Neural cell (in vitro differentiated cells): Measurements from ENCODE around the gene WDFY3. TPM values are rescaled to one million over a fixed set of nuclear protein-coding genes. Genes with fewer than 3 reads are reported as not detected.

Experiments used
- H2AFZ ChIP-seq: fragments of 200-600, 300-800 bp; sonication (generic), shearing (Covaris generic); 2 replicates; pipeline ENCODE4 v1.6.0; 2014; ENCODE audit warnings: low read depth, mild to moderate bottlenecking, antibody characterized with exemption, low read length, moderate library complexity
- H3F3A ChIP-seq: fragments of 200-600 bp; shearing (Covaris generic); 2 replicates; pipeline ENCODE4 v1.6.1; 2016; ENCODE audit warnings: mild to moderate bottlenecking, moderate library complexity, mixed read lengths, antibody characterized with exemption, low read length; ENCODE audit not compliant: insufficient read depth, poor library complexity, severe bottlenecking
- H3K27ac ChIP-seq: fragments of 200-600, 300-800 bp; sonication (generic), shearing (Covaris generic); 2 replicates; pipeline ENCODE4 v1.5.1; 2014; ENCODE audit warnings: mild to moderate bottlenecking, low read length, moderate library complexity
- H3K27me3 ChIP-seq: fragments of 300-800, 200-600 bp; sonication (generic), shearing (Covaris generic); 2 replicates; pipeline ENCODE4 v1.6.0; 2014; ENCODE audit warnings: mild to moderate bottlenecking, low read depth, low read length, moderate library complexity; ENCODE audit not compliant: insufficient read depth
- H3K36me3 ChIP-seq: fragments of 300-800, 200-600 bp; sonication (generic), shearing (Covaris generic); 2 replicates; pipeline ENCODE4 v1.5.1; 2014; ENCODE audit warnings: mild to moderate bottlenecking, antibody characterized with exemption, low read length, moderate library complexity; ENCODE audit not compliant: insufficient read depth
- H3K4me2 ChIP-seq: fragments of 300-800, 200-600 bp; sonication (generic), shearing (Covaris generic); 2 replicates; pipeline ENCODE4 v1.6.0; 2014; ENCODE audit warnings: mild to moderate bottlenecking, low read length
- H3K4me3 ChIP-seq: fragments of 300-800, 200-600 bp; sonication (generic), shearing (Covaris generic); 2 replicates; pipeline ENCODE4 v1.5.1; 2014; ENCODE audit warnings: mild to moderate bottlenecking, low read length, moderate library complexity
- H3K79me2 ChIP-seq: fragments of 200-600 bp; shearing (Covaris generic); replicated peaks from 2 replicates; pipeline ENCODE4 v1.6.0; 2014; ENCODE audit warnings: mild to moderate bottlenecking, low read length, moderate library complexity; ENCODE audit not compliant: insufficient read depth
- H3K9ac ChIP-seq: fragments of 300-800, 200-600 bp; sonication (generic), shearing (Covaris generic); 2 replicates; pipeline ENCODE4 v1.6.1; 2016; ENCODE audit warnings: mild to moderate bottlenecking, low read length, mixed read lengths
- H3K9me2 ChIP-seq: fragments of 200-600 bp; shearing (Covaris generic); 2 replicates; pipeline ENCODE4 v1.6.1; 2016; ENCODE audit warnings: mild to moderate bottlenecking, low read length, mixed read lengths; ENCODE audit not compliant: insufficient read depth
- H3K9me3 ChIP-seq: fragments of 200-600, 300-800 bp; sonication (generic), shearing (Covaris generic); 2 replicates; pipeline ENCODE4 v1.6.1; 2016; ENCODE audit warnings: mild to moderate bottlenecking, mixed run types, low read length, moderate library complexity, mixed read lengths
- H4K20me1 ChIP-seq: fragments of 200-600 bp; shearing (Covaris generic); 2 replicates; pipeline ENCODE4 v1.6.1; 2016; ENCODE audit warnings: mild to moderate bottlenecking, mixed run types; ENCODE audit not compliant: insufficient read depth
- CTCF ChIP-seq: fragments of 450-650 bp; IDR thresholded peaks from 2 replicates; pipeline ENCODE4 v1.5.1; 2014; ENCODE audit warnings: antibody characterized with exemption, mild to moderate bottlenecking, moderate library complexity; ENCODE audit not compliant: poor library complexity, severe bottlenecking
- EP300 ChIP-seq: fragments of 450-650 bp; conservative IDR thresholded peaks from 2 replicates; pipeline ENCODE4 v1.6.1; 2014; ENCODE audit warnings: antibody characterized with exemption, mild to moderate bottlenecking, moderate library complexity; ENCODE audit not compliant: poor library complexity, severe bottlenecking
- EZH2 ChIP-seq: fragments of 200-600, 300-800 bp; shearing (Covaris generic), sonication (generic); IDR thresholded peaks from 2 replicates; pipeline ENCODE4 v1.6.1; 2014; ENCODE audit warnings: antibody characterized with exemption, low read length, borderline replicate concordance, mild to moderate bottlenecking; ENCODE audit not compliant: insufficient read depth, poor library complexity, severe bottlenecking
- MXI1 ChIP-seq: fragments of 450-650 bp; conservative IDR thresholded peaks from 2 replicates; pipeline ENCODE4 v1.6.1; 2014; ENCODE audit warnings: antibody characterized with exemption, mild to moderate bottlenecking; ENCODE audit not compliant: poor library complexity, severe bottlenecking
- POLR2AphosphoS5 ChIP-seq: IDR thresholded peaks from 2 replicates; pipeline ENCODE4 v1.6.1; 2012
- RAD21 ChIP-seq: fragments of 450-650 bp; conservative IDR thresholded peaks from 2 replicates; pipeline ENCODE4 v1.6.1; 2014; ENCODE audit warnings: antibody characterized with exemption, mild to moderate bottlenecking, moderate library complexity
- REST ChIP-seq: IDR thresholded peaks from 2 replicates; pipeline ENCODE4 v1.6.1; 2012; ENCODE audit warnings: borderline replicate concordance
- SMC3 ChIP-seq: fragments of 450-650 bp; conservative IDR thresholded peaks from 2 replicates; pipeline ENCODE4 v1.6.1; 2014; ENCODE audit warnings: antibody characterized with exemption, mild to moderate bottlenecking, moderate library complexity; ENCODE audit not compliant: poor library complexity
- TAF1 ChIP-seq: IDR thresholded peaks from 2 replicates; pipeline ENCODE4 v1.6.1; 2012; ENCODE audit warnings: low read depth
- polyA plus RNA-seq: library from polyadenylated mRNA; depleted of rRNA; stranded (reverse); fragments of >200 nt; gene quantifications from 2 replicates; pipeline ENCODE4 v1.2.3, GENCODE V29; 2014

WDFY3 gene
- polyA plus RNA-seq, 1 donor from 2014 or later, result 39.8 TPM

DNA sequence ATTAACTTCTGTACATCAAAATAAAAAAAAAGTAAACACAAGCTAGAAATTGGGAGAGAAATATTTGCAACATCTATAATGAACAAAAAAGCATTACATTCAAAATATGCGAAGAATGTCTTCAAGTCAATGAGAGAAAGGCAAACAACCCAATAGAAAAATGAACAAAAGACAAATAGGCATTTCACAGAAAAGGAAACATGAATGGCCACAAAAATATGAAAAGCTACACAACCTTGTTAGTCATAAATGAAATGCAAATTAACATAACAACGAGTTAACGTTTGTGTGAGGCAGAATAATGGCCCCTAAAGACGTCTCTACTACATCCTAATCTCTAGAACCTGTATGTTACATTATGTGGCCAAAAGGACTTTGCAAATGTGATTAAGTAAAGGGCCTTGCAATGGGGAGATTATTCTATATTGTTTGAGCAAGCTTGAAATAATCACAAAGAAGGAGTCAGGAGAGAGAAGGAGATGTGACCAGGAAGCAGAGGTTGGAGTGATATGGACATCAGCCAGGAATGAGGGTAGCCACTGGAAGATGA, 86.8 kb downstream of the WDFY3 start:
- H3K4me2 ChIP-seq, result no peak overlapping the region

GRCh38 chr4:84878546-84878945, 87.9 kb downstream of the WDFY3 start:
- Histone ChIP-seq H3K27me3 (no peaks in the 10 kb centered on the region), H3K4me2 (no peak overlapping the region), H2AFZ (no peak overlapping the region), H3K27ac (no peak overlapping the region), H3K4me3 (no peak overlapping the region), H3K79me2 (no peaks in the 10 kb centered on the region), H3K9ac (no peak overlapping the region), H4K20me1 (no peaks in the 10 kb centered on the region), H3K36me3 (no peaks in the 10 kb centered on the region), H3K9me2 (no peaks in the 10 kb centered on the region), H3K9me3 (no peaks in the 10 kb centered on the region), H3F3A (no peaks in the 10 kb centered on the region)
- TF ChIP-seq SMC3 (no peak), TAF1 (no peak), REST (no peak), EP300 (no peak), RAD21 (no peak), CTCF (no peak)

More for the DNA sequence above, 86.8 kb downstream of the WDFY3 start:
- no peak overlapping the region for H3K27ac ChIP-seq
- H3K79me2 ChIP-seq, result peaks cover 5% of the 10 kb centered on the region
- no peak overlapping the region for H3K4me3 ChIP-seq
- H3K9me2 ChIP-seq, result no peaks in the 10 kb centered on the region
- no peaks in the 10 kb centered on the region for H3F3A ChIP-seq
- no peak overlapping the region for H2AFZ ChIP-seq
- no peak overlapping the region for H3K9ac ChIP-seq
- TF ChIP-seq CTCF (no peak), TAF1 (no peak), SMC3 (no peak), POLR2AphosphoS5 (no peak), RAD21 (no peak), EP300 (no peak), REST (no peak), MXI1 (no peak), EZH2 (no peak)
- H4K20me1 ChIP-seq, result no peaks in the 10 kb centered on the region
- H3K9me3 ChIP-seq, result no peaks in the 10 kb centered on the region
- H3K36me3 ChIP-seq, result no peaks in the 10 kb centered on the region
- no peaks in the 10 kb centered on the region for H3K27me3 ChIP-seq
